Ascending aorta (tissue), 2 donors: Measurements from ENCODE around the gene PASK. TPM values are rescaled to one million over a fixed set of nuclear protein-coding genes. Genes with fewer than 3 reads are reported as not detected.

Experiments
- DNase-seq, 2 donors: peaks; one replicate each; pipeline ENCODE4 v3.0.0-alpha.2; 2019; ENCODE audit warnings: low spot score in 2 of 2
- H3K27ac ChIP-seq, 2 donors: fragments of 200-600 bp; sonication (generic); one replicate each; pipeline ENCODE4 v1.5.1; 2016 to 2017; ENCODE audit warnings: mild to moderate bottlenecking in 1 of 2
- H3K27me3 ChIP-seq: fragments of 200-600 bp; sonication (generic); one replicate; pipeline ENCODE4 v1.5.1; 2017
- H3K36me3 ChIP-seq, 2 donors: fragments of 200-600 bp; sonication (generic); one replicate each; pipeline ENCODE4 v1.5.1; 2016
- H3K4me1 ChIP-seq, 2 donors: fragments of 200-600 bp; sonication (generic); one replicate each; pipeline ENCODE4 v1.5.1; 2016 to 2017; ENCODE audit warnings: mild to moderate bottlenecking in 1 of 2
- H3K4me3 ChIP-seq, 2 donors: fragments of 200-600 bp; sonication (generic); one replicate each; pipeline ENCODE4 v1.5.1; 2016 to 2017; ENCODE audit warnings: mild to moderate bottlenecking in 1 of 2
- H3K9me3 ChIP-seq, 2 donors: fragments of 200-600 bp; sonication (generic); one replicate each; pipeline ENCODE4 v1.5.1; 2016
- intact Hi-C: fragments of 100-400 bp; cut with DNase I; formaldehyde crosslinking; loops from one replicate; pipeline ENCODE4 v1.15.1; 2023
- total RNA-seq: library from RNA; depleted of rRNA; stranded (reverse); fragments of >200 nt; gene quantifications from one replicate; pipeline ENCODE4 v1.1.0, GENCODE V29; 2016
- TF ChIP-seq, protein P1 (sequence below), 3 experiments: fragments of 200-600 bp in 2 of 3; fragments of 450-650 bp in 1 of 3; sonication (generic) in 2 of 3; IDR thresholded peaks; one replicate each; pipeline ENCODE4 v1.5.1; 2016 to 2019; ENCODE audit warnings: antibody characterized with exemption in 3 of 3, mild to moderate bottlenecking in 1 of 3, moderate library complexity in 1 of 3

Gene PASK
- total RNA-seq, 1 donor from 2014 or later, result not detected

DNA sequence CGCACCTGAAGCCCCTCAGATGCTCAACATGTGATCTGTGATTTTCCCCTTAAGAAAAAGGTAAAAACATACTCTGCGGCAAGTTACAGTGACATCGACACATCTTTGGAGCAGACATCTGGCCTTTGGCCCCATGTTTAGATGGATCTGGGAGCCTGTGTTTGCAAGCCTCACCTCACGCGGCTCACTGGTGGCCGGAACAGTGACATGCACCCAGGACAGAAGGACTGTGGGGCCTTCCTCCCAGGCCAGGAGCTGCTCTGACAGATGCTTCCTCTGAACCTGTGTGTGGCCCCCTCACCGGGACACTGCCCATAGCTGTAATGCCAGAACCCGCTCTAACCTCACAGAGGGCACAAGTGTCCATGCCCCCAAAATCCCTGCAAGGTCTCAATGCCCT, 13.1 kb downstream of the PASK start:
- Histone ChIP-seq H3K4me3 (no peak overlapping the region), H3K36me3 (no peaks in the 10 kb centered on the region), H3K9me3 (no peaks in the 10 kb centered on the region), H3K4me1 (no peaks in the 10 kb centered on the region), H3K27me3 (no peaks in the 10 kb centered on the region), H3K27ac (no peak overlapping the region)
- TF ChIP-seq, protein P1, sequence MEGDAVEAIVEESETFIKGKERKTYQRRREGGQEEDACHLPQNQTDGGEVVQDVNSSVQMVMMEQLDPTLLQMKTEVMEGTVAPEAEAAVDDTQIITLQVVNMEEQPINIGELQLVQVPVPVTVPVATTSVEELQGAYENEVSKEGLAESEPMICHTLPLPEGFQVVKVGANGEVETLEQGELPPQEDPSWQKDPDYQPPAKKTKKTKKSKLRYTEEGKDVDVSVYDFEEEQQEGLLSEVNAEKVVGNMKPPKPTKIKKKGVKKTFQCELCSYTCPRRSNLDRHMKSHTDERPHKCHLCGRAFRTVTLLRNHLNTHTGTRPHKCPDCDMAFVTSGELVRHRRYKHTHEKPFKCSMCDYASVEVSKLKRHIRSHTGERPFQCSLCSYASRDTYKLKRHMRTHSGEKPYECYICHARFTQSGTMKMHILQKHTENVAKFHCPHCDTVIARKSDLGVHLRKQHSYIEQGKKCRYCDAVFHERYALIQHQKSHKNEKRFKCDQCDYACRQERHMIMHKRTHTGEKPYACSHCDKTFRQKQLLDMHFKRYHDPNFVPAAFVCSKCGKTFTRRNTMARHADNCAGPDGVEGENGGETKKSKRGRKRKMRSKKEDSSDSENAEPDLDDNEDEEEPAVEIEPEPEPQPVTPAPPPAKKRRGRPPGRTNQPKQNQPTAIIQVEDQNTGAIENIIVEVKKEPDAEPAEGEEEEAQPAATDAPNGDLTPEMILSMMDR (IDR thresholded peaks at IDR 0.05), result no peak
- intact Hi-C loops, result no loop called here
- DNase-seq, result no peak

DNA sequence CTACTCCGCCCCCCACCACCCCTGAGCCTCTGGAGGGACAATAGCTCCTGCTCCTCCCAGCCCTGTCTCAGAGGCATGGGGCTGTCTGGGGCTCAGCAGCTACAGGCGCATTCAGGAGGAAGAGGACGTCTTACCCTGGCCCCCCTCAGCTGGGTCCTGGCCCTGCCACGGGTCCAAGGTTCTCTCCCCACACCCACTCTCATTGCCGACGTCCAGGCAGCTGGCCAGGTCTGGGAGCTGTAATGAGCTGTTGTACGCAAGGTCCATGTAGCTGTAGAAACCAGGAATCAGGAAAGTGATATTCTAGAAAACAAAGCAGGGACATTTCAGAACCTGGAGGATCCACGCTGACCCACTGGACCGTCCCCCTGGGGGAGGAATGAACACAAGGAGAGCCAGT, 13.5 kb downstream of the PASK start:
- intact Hi-C loops, result no loop called here
- Histone ChIP-seq H3K27me3 (no peaks in the 10 kb centered on the region), H3K36me3 (no peaks in the 10 kb centered on the region), H3K9me3 (no peaks in the 10 kb centered on the region), H3K4me1 (no peaks in the 10 kb centered on the region), H3K4me3 (no peak overlapping the region), H3K27ac (no peak overlapping the region)
- TF ChIP-seq, protein P1 (IDR thresholded peaks at IDR 0.05), result no peak
- DNase-seq, result no peak

DNA sequence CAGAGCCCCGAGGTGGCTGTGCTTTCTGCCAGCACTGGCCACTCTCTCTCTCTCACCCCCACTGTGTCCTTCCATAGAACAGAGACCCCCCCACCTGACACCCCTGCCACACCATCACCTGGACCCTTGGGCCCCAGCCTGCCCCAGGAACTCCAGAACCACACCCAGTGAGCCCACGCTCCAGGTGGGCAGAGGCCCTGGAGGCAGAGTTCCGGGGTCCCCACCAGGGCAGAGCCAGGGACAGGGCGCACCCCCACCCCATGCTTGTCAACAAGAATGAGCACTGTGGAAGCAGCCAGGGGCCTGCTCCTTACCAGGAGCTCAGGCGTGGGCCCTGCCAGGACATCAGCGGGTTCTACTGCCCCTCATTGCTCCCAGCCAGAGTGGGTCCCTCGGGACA, 14.6 kb downstream of the PASK start:
- no peaks in the 10 kb centered on the region for H3K9me3 ChIP-seq
- no peaks in the 10 kb centered on the region for H3K27me3 ChIP-seq
- H3K27ac ChIP-seq, result no peak overlapping the region
- H3K4me3 ChIP-seq, result no peak overlapping the region
- H3K4me1 ChIP-seq, result no peaks in the 10 kb centered on the region
- intact Hi-C loops, result no loop called here
- H3K36me3 ChIP-seq, result no peaks in the 10 kb centered on the region
- TF ChIP-seq, protein P1 (IDR thresholded peaks at IDR 0.05), result no peak
- DNase-seq, result no peak

DNA sequence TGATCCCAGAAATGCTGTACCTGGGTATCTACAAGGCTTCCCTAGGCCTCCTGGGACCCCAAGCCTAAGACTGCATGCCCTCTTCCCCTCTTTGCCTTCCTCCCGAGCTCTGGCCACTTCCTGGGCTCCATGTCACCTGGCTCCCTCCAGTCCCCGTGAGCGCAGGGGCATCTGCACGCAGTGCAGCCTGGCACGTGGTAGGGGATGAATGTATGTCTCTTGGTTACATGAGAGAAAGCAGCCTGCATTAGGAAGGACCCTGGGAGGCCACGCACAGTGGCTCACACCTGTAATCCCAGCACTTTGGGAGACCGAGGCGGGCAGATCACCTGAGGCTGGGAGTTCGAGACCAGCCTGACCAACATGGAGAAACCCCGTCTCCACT, 15.8 kb downstream of the PASK start:
- Histone ChIP-seq H3K36me3 (no peaks in the 10 kb centered on the region), H3K4me3 (no peak overlapping the region), H3K9me3 (no peaks in the 10 kb centered on the region), H3K27ac (no peak overlapping the region), H3K27me3 (no peaks in the 10 kb centered on the region), H3K4me1 (no peaks in the 10 kb centered on the region)
- DNase-seq, result no peak
- TF ChIP-seq, protein P1 (IDR thresholded peaks at IDR 0.05), result no peak
- intact Hi-C loops, result no loop called here

DNA sequence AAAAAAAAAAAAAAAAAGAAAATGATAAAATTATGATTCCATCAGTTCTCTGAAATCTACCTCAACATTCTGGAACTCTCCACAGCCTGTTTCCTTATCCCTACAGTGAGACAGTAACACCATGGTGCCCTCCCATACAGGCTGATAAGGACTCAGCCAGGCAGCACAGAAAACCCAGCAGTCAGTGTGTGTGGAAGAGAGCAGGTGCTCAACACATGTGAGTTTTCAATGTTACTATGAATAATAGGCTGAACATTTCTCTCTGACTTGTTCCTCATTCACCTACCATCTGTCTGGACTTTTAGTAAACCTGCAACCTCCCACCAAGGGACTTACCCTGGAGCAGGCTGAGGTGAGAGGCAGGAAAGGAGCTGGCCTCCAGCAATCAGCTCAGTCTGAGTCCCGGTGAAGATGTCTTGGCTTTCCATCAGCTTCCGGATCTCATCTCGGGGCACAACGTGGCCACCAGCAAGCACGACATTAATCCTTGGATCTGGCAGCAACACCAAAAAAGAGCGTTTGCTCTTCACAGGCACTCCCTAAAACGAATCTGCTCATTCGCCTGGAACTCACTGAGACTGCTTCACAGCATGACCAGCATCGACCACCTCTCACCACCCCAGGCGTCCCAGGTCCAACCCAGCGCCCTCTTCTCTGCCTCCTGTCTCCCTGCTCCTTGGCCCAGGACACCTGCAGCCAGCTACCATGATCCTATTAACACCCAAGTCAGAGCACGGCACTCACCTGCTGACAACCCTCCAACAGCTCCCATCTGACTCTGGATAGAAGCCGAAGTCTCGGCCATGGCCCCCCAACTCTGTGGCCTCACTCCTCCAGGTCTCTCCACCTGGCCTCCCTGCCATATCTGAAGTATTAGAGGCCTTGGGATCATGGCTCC, 16.5 kb downstream of the PASK start:
- no peak overlapping the region for H3K4me3 ChIP-seq
- H3K27me3 ChIP-seq, result no peaks in the 10 kb centered on the region
- no peaks in the 10 kb centered on the region for H3K4me1 ChIP-seq
- no peaks in the 10 kb centered on the region for H3K9me3 ChIP-seq
- TF ChIP-seq, protein P1 (IDR thresholded peaks at IDR 0.05), result no peak
- intact Hi-C loops, result no loop called here
- no peak overlapping the region for H3K27ac ChIP-seq
- no peaks in the 10 kb centered on the region for H3K36me3 ChIP-seq
- no peak for DNase-seq
